ENCODE measurements around the gene CENPU.
"Not testable (repeated sequence)": the region's sequence is repeated elsewhere in the genome, so short reads cannot be mapped to it uniquely, and the experiment has no call there.

DNA sequence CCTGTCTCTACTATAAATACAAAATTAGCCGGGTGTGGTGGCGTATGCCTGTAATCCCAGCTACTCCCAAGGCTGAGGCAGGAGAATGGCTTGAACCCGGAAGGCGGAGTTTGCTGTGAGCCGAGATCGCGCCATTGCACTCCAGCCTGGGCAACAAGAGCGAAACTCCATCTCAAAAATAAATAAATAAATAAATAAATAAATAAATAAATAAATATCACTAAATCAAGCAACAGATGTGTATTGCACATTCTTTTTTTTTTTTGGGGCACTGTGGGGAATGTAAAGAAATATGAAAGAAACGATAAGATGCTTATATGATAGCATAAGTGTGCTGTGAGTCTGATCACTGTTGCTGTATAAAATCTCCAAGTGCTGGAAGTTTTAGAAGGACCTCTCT lies 76.1 kb downstream of the CENPU start:
- TF ChIP-seq, protein P1, sequence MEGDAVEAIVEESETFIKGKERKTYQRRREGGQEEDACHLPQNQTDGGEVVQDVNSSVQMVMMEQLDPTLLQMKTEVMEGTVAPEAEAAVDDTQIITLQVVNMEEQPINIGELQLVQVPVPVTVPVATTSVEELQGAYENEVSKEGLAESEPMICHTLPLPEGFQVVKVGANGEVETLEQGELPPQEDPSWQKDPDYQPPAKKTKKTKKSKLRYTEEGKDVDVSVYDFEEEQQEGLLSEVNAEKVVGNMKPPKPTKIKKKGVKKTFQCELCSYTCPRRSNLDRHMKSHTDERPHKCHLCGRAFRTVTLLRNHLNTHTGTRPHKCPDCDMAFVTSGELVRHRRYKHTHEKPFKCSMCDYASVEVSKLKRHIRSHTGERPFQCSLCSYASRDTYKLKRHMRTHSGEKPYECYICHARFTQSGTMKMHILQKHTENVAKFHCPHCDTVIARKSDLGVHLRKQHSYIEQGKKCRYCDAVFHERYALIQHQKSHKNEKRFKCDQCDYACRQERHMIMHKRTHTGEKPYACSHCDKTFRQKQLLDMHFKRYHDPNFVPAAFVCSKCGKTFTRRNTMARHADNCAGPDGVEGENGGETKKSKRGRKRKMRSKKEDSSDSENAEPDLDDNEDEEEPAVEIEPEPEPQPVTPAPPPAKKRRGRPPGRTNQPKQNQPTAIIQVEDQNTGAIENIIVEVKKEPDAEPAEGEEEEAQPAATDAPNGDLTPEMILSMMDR (IDR thresholded peaks at IDR 0.05; ENCODE audit: insufficient read depth, low read length) = not testable (repeated sequence)
- TF ChIP-seq, protein P2, sequence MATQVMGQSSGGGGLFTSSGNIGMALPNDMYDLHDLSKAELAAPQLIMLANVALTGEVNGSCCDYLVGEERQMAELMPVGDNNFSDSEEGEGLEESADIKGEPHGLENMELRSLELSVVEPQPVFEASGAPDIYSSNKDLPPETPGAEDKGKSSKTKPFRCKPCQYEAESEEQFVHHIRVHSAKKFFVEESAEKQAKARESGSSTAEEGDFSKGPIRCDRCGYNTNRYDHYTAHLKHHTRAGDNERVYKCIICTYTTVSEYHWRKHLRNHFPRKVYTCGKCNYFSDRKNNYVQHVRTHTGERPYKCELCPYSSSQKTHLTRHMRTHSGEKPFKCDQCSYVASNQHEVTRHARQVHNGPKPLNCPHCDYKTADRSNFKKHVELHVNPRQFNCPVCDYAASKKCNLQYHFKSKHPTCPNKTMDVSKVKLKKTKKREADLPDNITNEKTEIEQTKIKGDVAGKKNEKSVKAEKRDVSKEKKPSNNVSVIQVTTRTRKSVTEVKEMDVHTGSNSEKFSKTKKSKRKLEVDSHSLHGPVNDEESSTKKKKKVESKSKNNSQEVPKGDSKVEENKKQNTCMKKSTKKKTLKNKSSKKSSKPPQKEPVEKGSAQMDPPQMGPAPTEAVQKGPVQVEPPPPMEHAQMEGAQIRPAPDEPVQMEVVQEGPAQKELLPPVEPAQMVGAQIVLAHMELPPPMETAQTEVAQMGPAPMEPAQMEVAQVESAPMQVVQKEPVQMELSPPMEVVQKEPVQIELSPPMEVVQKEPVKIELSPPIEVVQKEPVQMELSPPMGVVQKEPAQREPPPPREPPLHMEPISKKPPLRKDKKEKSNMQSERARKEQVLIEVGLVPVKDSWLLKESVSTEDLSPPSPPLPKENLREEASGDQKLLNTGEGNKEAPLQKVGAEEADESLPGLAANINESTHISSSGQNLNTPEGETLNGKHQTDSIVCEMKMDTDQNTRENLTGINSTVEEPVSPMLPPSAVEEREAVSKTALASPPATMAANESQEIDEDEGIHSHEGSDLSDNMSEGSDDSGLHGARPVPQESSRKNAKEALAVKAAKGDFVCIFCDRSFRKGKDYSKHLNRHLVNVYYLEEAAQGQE (IDR thresholded peaks at IDR 0.05; ENCODE audit: insufficient replicate concordance, low read depth) = not testable (repeated sequence)
- TF ChIP-seq POLR2AphosphoS5 (IDR thresholded peaks at IDR 0.05; ENCODE audit: low read depth); SPI1 (IDR thresholded peaks at IDR 0.05; ENCODE audit: borderline replicate concordance, low read depth): not testable (repeated sequence)
